BJ (cell line): ENCODE measurements around the gene ACAD8. TPM values are rescaled to one million over a fixed set of nuclear protein-coding genes. Genes with fewer than 3 reads are reported as not detected.

ENCODE experiments used
- CTCF ChIA-PET: fragments of 350-600 bp; formaldehyde crosslinking; extraction: SDS; loops from one replicate; lab custom pipeline; 2021; ENCODE audit warnings: antibody characterized with exemption, inconsistent platforms; lab: Yijun Ruan, JAX
- POLR2A ChIA-PET: fragments of 300-600 bp; sonication (Branson Sonifier 250); formaldehyde crosslinking; extraction: SDS; loops from one replicate; lab custom pipeline; 2021; ENCODE audit warnings: antibody characterized with exemption; lab: Charles Lee
- DNase-seq: peaks from one replicate; pipeline ENCODE4 v3.0.0-alpha.2; 2011; ENCODE audit warnings: low read depth
- H3K27me3 ChIP-seq: 2 replicates; pipeline ENCODE4 v1.6.0; 2011; ENCODE audit warnings: low read length; ENCODE audit not compliant: control insufficient read depth, insufficient read depth
- H3K36me3 ChIP-seq: 2 replicates; pipeline ENCODE4 v1.5.1; 2011; ENCODE audit warnings: low read length; ENCODE audit not compliant: control insufficient read depth, insufficient read depth
- H3K4me3 ChIP-seq: 2 replicates; pipeline ENCODE4 v1.5.1; 2011; ENCODE audit warnings: low read depth, mild to moderate bottlenecking, control low read depth, low read length
- polyA plus RNA-seq: library from polyadenylated mRNA; depleted of rRNA; stranded (reverse); fragments of >200 nt; gene quantifications from 2 replicates; pipeline ENCODE4 v1.2.3, GENCODE V29; 2011
- TF ChIP-seq, protein P1 (sequence below): IDR thresholded peaks from 2 replicates; pipeline ENCODE4 v1.5.1; 2011; ENCODE audit warnings: low read depth, mild to moderate bottlenecking, control low read depth, inconsistent platforms, low read length, moderate library complexity; ENCODE audit not compliant: insufficient read depth

Gene ACAD8
- polyA plus RNA-seq, 1 experiment, result 19.4 TPM

DNA sequence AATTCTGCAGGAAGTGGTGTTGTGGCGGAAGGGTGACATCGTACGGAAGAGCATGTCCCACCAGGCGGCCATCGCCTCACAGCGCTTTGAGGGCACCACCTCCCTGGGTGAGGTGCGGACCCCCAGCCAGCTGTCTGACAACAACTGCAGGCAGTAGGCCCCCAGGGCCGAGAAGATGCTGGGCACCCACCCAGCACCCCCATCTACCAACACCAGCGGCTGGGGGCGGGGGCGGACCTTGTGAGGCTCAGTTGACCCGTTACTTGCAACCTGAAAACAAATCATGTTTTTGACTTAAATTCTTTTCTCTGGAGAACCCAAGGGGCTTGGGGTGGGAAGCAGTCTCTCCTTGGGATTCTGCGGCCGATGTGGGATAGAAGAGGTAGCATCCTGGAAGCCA, 7.9 kb upstream of the ACAD8 start:
- Histone ChIP-seq H3K4me3 (no peak overlapping the region), H3K27me3 (no peaks in the 10 kb centered on the region), H3K36me3 (peaks cover 29% of the 10 kb centered on the region)
- TF ChIP-seq, protein P1, sequence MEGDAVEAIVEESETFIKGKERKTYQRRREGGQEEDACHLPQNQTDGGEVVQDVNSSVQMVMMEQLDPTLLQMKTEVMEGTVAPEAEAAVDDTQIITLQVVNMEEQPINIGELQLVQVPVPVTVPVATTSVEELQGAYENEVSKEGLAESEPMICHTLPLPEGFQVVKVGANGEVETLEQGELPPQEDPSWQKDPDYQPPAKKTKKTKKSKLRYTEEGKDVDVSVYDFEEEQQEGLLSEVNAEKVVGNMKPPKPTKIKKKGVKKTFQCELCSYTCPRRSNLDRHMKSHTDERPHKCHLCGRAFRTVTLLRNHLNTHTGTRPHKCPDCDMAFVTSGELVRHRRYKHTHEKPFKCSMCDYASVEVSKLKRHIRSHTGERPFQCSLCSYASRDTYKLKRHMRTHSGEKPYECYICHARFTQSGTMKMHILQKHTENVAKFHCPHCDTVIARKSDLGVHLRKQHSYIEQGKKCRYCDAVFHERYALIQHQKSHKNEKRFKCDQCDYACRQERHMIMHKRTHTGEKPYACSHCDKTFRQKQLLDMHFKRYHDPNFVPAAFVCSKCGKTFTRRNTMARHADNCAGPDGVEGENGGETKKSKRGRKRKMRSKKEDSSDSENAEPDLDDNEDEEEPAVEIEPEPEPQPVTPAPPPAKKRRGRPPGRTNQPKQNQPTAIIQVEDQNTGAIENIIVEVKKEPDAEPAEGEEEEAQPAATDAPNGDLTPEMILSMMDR, result no peak
- CTCF ChIA-PET, result interaction anchor here (1.2 kb wide), 2 partner anchors 8 to 43 kb away, joined by 3 to 4 read pairs; partner anchors contain the start of genes ACAD8 and THYN1
- POLR2A ChIA-PET, result no interaction called here
- DNase-seq, result no peak

DNA sequence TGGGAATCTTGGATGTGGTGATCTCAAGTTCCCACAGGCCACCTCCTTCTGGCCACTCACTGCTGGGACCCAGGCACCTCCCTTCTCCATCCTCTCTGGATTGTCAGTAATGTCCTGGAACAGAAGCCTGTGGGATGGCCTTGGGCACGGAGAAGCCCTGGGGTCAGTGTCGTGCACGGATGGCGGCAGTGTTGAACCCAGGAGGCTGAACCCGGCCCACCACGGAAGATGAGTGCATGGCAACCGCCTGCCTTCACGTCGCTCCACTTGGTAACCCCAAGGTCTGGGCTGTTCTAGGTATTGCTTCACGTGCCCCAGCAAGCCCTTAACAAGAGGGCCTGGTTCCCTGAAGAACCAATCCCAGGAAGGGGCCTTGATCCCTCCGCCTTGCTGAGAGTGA, 7.3 kb upstream of the ACAD8 start:
- DNase-seq, result no peak
- H3K27me3 ChIP-seq, result no peaks in the 10 kb centered on the region
- ChIA-PET POLR2A (no interaction called here), CTCF (no interaction called here)
- TF ChIP-seq, protein P1, result no peak
- peaks cover 29% of the 10 kb centered on the region for H3K36me3 ChIP-seq
- H3K4me3 ChIP-seq, result no peak overlapping the region

DNA sequence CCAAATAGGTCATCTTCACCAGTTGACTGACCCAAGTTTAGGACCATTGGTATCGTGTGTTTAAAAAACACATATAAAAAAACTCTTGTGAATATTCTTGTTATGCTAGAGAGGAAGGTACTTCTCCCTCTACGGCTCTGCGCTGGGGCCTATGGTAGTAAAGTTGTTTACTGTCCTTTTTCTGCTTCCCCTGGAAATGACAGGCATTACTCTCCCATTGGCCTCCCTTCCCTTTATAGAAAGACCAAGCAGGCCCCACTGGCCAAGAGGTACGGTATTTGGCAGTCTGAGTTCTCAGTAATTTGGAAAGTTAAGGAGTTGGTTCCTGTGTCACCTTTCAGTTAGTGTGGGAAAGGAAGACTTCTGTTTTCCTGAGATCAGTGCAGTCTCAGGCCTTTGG, 6.7 kb upstream of the ACAD8 start:
- Histone ChIP-seq H3K27me3 (no peaks in the 10 kb centered on the region), H3K4me3 (no peak overlapping the region), H3K36me3 (peaks cover 26% of the 10 kb centered on the region)
- ChIA-PET CTCF (no interaction called here), POLR2A (no interaction called here)
- no peak for DNase-seq
- TF ChIP-seq, protein P1, result no peak

DNA sequence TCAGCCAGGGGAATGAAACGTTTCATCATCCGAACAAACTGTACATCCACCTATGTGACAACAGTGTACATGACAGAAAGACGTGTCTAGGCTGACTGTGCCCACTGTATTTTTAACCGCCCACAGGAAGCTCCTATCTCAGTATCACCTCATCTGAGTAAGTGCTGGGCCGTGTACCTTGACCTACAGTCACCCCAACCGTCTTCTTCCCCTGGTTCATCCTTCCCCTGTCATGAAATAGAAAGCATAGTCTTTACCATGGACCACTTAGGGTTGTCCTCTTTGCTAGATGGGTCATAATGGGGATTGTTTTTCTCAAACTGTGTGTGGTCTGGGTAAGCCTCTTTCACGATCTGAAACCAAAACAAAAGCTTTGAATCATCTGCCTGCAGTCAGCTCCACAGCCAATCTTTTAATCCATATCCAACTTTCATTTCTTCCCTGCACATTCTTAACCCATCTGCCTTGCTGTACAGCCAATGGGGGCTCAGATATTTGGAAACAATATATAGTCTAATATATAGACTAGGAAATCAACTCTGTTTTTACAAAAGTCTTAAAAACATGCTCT, 4.4 kb upstream of the ACAD8 start:
- TF ChIP-seq, protein P1, result no peak
- ChIA-PET POLR2A (no interaction called here), CTCF (interaction anchor here (0.8 to 1.7 kb wide), 4 partner anchors 11 to 42 kb away, joined by 3 to 7 read pairs (median 3); no protein-coding TSS in a partner anchor)
- Histone ChIP-seq H3K4me3 (no peak overlapping the region), H3K36me3 (peaks cover 22% of the 10 kb centered on the region), H3K27me3 (no peaks in the 10 kb centered on the region)
- no peak for DNase-seq

DNA sequence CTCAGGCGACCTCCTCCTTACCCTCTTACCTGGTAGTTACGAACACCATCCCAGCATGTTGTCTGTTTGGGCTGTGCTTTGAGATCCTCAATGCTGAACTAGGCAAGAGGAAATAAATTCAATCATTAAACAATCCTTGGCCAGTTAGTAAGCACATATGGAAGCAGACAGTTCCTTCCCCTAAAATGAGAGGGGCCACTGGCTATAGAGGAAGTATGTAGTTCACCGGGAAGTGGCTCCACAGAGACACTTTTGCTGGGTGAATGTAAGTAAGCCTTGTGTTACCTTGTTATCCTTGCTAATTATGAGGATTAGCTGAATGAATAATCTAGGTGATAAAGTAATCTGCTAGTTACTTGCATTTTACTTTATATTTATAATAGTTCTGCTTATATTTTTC, 3.1 kb upstream of the ACAD8 start:
- H3K36me3 ChIP-seq, result peaks cover 17% of the 10 kb centered on the region
- TF ChIP-seq, protein P1, result no peak
- no peak for DNase-seq
- H3K4me3 ChIP-seq, result no peak overlapping the region
- no peaks in the 10 kb centered on the region for H3K27me3 ChIP-seq
- POLR2A ChIA-PET, result no interaction called here
- CTCF ChIA-PET, result interaction anchor here (1.2 to 1.7 kb wide), 2 partner anchors 11 to 43 kb away, joined by 4 to 7 read pairs; no protein-coding TSS in a partner anchor
